ENCODE data around the gene TNNC1. TPM values are rescaled to one million over a fixed set of nuclear protein-coding genes. Genes with fewer than 3 reads are reported as not detected.

Gene TNNC1
- total RNA-seq, 2 donors from 2014 or later: 2.0 to 6.5 TPM

DNA sequence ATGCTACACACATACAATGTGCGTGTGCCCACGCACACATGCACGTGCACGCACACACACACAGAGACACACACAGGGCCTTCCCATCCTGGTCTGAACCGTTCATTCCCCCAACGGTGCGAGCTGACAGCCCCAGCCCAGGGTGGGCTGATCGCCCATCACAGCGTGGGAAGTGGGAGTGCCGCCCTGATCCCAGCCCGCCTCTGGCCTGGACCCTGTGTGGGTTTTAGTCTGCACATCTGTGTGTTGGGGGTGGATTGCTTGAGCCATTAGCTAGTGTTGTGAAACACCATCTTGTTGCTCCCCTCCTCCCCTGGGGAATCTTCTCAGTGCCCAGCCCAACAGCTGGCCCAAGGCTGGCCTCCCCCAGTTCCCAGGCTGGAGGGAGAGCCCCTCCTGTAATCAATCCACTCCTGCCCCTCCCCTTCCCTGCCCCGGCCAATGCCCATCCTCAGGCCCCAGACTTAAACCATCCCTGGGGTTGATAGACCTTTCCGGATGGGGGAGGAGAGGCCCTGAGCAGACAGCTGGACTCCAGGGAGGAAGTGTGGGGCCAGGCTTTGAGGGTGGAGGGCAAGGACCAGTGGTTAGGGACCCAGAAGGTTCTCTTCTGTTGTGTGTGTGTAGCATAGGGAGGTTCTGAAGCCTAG, 17.2 kb downstream of the TNNC1 start:
- H3K27me3 Mint-ChIP-seq: no peaks in the 10 kb centered on the region
- no peaks in the 10 kb centered on the region for H3K9me3 Mint-ChIP-seq
- no peak for ATAC-seq (replicated peaks)
- no peak overlapping the region for H3K27ac Mint-ChIP-seq
- no peaks in the 10 kb centered on the region for H3K36me3 Mint-ChIP-seq (ENCODE audit: low read depth)
- H3K4me1 Mint-ChIP-seq: peaks cover 8% of the 10 kb centered on the region
- no peak overlapping the region for H3K4me3 Mint-ChIP-seq

DNA sequence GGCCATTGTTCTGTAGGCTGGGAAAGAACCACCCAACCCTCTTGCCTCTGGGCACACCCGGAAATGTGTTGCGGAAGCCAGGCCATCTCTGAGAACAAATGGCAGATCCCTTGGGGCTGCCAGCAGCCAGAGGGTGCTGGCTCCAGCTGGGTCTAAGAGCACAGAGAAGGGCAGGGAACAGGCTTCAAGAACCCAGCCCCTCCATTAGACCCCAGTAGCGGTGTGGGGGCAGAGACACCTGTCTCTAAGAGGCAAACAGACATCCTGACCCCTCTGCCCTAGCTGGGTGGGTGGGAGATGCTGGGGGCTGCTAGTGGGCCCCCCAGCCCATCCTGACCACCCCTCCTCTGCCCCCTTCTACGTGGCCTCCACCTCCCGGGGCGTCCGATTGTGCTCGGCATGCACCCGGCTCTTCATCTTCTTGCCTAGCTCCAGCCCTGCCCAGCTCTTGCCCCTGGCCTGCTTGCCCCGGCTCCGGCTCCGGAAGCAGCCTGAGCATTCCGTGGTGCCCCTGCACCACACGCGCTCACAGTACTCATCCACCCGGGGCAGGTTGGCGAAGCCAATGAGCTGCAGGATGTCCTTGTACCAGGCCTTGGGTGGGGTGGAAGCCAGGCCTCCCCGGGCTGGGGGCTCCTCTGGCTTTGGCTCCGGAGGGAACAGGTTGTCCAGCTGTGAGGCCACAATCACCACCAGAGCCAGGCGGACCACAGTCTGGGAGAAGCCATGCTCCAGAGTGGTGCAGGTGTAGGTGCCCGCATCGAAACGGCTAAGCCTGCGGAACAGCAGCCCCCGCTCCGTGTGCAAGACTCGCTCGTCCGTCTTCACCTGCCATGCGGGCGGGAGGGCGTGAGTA, 18.4 kb downstream of the TNNC1 start:
- Mint-ChIP-seq H3K4me1 (peaks cover 8% of the 10 kb centered on the region), H3K9me3 (no peaks in the 10 kb centered on the region), H3K4me3 (no peak overlapping the region), H3K36me3 (ENCODE audit: low read depth) (no peaks in the 10 kb centered on the region), H3K27ac (no peak overlapping the region), H3K27me3 (no peaks in the 10 kb centered on the region)
- ATAC-seq (replicated peaks): no peak

DNA sequence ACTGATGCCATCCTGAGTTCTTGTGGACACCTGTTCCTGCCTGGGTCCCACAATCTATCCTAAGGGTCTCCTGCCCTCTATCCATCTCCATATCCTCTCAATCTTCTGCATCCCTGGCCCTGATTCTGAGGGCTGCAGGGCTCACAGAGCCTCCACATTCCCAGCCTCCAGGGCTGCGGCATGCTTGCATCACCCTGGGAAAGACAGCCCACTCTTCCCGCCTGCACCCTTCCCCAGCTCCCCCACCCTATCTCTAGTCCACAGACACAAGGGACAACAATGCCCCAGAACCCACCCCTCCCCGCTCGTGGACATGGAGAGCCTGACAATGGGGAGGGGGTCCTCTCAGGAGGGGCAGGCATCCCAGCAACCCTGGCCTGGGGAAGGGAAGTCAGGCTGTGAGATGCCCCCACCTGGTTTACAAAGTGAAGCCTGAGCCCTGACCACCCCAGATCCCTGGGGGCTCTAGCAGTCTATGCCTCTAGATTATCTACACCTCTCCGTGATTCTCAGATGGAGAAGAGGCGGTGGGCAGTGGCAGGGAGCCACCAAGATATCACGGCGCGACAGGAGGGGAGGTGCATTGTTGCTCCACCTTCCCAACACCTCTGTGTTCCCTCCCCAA, 19.2 kb downstream of the TNNC1 start:
- Mint-ChIP-seq H3K27ac (no peak overlapping the region), H3K36me3 (ENCODE audit: low read depth) (no peaks in the 10 kb centered on the region), H3K9me3 (no peaks in the 10 kb centered on the region), H3K4me1 (peaks cover 8% of the 10 kb centered on the region), H3K27me3 (no peaks in the 10 kb centered on the region), H3K4me3 (no peak overlapping the region)
- ATAC-seq (replicated peaks): no peak

DNA sequence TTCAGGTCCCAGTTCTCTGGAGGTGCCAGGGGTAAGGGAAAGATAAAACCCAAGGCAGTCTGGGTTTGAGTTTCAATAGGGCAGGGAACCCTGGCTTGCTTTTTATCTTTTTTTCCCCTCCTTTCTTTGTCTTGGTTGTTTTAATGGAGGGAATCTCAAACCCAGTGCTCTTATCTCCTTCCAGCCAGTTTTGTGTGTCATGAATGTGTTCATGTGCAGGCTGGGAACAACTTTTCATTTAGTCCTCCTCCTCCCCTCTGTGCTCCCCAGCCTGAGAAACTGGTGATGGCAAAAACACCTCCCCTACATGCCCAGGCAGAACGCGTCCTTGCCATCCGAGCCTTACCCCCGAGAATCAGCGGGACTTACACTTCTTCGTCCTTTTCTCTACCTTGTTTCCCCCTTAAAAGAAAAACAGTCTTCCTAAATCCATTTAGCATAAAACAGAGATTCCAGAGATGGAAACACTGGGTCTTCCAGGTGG, 19.8 kb downstream of the TNNC1 start:
- peak overlapping the region; percentile 27 for H3K27ac Mint-ChIP-seq
- H3K36me3 Mint-ChIP-seq (ENCODE audit: low read depth): no peaks in the 10 kb centered on the region
- H3K9me3 Mint-ChIP-seq: no peaks in the 10 kb centered on the region
- ATAC-seq (replicated peaks): no peak
- no peak overlapping the region for H3K4me3 Mint-ChIP-seq
- H3K27me3 Mint-ChIP-seq: no peaks in the 10 kb centered on the region
- H3K4me1 Mint-ChIP-seq: peaks cover 8% of the 10 kb centered on the region

DNA sequence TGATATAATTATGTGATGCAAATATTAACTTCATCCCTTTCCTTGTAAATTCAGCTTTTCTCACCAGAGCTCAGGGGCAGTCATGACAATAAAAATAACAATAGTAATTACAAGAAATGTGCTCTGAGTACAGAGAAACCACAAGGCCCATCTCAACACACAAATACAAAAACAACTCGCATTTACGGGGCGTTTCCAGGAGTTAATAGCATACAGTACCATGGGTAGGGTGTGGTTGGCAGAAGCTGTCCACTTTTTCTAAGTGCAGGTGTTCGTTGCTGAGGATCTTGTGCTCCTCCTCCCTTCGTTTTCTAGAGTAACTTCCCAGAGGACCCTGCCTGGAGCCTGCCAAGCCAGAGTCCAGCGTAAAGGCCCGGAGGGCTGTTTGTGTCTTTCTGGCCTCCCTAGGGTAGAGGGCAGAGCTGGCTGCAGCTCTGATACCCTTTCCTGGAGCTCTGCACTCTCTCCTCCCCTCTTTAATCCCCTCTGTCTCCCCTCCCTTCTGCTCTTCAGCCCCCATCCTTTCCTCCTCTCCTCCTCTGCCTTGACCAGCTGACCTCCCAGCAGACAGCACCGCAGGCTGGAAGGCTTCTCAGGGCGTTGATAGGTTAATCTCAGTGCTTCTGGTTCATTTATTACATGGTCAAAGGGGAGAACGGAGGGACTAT, 20.4 kb downstream of the TNNC1 start:
- Mint-ChIP-seq H3K9me3 (no peaks in the 10 kb centered on the region), H3K36me3 (ENCODE audit: low read depth) (no peaks in the 10 kb centered on the region), H3K4me3 (no peak overlapping the region), H3K27me3 (no peaks in the 10 kb centered on the region), H3K27ac (peak overlapping the region; percentile 27), H3K4me1 (peaks cover 8% of the 10 kb centered on the region)
- ATAC-seq (replicated peaks): peak; percentile 59

DNA sequence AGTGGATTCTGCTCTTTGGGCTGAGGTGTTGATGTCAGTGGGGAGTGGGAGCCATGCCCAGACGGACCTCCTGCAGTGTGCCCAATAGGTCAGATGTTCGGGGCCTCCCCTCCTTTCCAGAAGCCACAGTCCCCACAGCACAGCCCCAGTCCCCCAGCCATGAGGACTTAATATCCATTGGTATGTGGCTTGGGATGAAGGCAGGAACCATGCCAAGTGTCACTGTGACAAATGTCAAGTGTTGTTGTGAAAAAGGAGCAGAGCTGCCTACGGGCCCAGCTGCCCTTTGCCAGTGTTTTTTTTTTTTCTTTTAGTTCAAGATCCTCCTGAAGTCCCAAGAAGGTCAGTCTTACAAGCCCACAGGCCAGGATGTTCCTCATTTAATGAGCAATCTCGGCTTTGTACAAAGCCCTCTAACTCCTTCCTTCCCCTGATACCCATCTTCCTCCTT, 21.1 kb downstream of the TNNC1 start:
- Mint-ChIP-seq H3K27ac (peak overlapping the region; percentile 69), H3K9me3 (no peaks in the 10 kb centered on the region), H3K36me3 (ENCODE audit: low read depth) (no peaks in the 10 kb centered on the region), H3K4me3 (no peak overlapping the region), H3K4me1 (peaks cover 8% of the 10 kb centered on the region), H3K27me3 (no peaks in the 10 kb centered on the region)
- no peak for ATAC-seq (replicated peaks)

DNA sequence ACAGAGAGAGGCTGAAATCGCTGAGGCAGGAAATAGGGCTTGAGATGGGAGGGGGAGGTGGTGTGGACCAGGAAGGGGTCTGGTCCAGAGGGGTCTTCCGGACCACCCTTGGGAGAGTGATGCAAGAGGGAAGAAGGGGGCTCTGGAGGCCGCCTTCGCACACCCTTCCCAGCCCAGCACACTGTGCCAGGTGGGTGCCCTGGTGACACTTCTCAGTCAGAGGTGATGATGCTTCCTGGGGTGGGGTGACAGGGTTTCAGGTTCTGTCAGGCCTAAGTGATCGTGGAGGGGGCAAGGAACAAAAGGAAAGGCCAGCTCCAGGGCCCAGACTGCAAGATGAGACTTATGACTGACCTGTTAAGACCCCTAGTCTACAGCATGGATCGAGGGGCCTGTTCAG, 21.6 kb downstream of the TNNC1 start:
- peaks cover 8% of the 10 kb centered on the region for H3K4me1 Mint-ChIP-seq
- peak; percentile 37 for ATAC-seq (replicated peaks)
- peak overlapping the region; percentile 69 for H3K27ac Mint-ChIP-seq
- H3K4me3 Mint-ChIP-seq: no peak overlapping the region
- no peaks in the 10 kb centered on the region for H3K27me3 Mint-ChIP-seq
- no peaks in the 10 kb centered on the region for H3K36me3 Mint-ChIP-seq (ENCODE audit: low read depth)
- no peaks in the 10 kb centered on the region for H3K9me3 Mint-ChIP-seq

DNA sequence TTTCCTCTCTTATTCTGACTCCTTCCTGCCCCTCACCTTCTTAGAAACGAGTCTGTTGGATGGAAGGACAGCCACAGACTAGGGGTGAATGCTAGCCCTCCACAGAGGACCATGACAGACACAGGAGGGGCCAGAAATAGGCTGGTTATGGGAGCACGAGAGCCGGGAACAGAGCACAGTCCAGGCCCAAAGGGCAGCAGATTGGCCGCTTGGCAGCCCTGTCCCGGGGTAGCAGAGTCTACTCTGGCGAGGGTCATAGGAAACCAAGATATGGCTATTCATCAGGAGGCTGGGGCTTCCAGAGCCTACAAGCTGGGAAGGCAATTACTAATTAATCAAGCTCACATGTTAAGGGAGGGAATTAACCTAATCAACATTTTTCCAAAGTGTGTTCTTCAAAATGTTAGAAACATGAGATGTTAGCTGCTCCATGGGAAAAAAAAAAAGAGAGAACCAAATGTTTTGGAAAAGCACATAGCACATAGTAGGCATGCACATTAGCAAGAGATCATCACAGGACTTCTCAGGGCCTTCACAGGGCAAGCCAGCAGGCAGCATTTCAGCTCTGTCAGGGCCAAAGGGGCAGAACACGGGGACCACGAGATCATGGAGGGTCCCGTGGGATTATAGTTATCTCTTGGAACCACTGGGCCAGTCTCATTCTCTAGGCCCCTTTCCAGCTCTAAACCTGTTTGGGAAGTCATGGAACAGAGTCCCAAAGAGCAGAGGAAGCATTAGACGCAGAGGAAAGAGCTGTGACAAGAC, 22.2 kb downstream of the TNNC1 start:
- Mint-ChIP-seq H3K27ac (peak overlapping the region; percentile 69), H3K9me3 (no peaks in the 10 kb centered on the region), H3K36me3 (ENCODE audit: low read depth) (no peaks in the 10 kb centered on the region), H3K4me1 (peaks cover 8% of the 10 kb centered on the region), H3K27me3 (no peaks in the 10 kb centered on the region), H3K4me3 (no peak overlapping the region)
- no peak for ATAC-seq (replicated peaks)

DNA sequence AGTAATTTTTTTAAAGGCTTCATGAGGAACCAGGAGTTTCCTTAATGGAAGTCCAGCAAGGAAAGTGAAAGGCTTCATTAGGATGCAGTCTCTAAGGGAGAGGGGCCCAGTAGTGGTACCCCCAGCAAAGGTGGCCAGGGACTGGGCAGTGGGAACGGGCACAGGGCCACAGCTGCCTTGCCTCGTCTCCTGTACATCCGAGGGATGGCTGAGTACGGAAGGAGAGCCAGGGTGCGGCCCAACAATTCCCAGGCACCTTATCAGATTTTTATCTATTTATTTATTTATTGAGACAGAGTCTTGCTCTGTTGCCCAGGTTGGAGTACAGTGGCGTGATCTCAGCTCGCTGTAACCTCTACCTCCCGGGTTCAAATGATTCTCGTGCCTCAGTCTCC, 23.4 kb downstream of the TNNC1 start:
- H3K27me3 Mint-ChIP-seq: no peaks in the 10 kb centered on the region
- no peak for ATAC-seq (replicated peaks)

DNA sequence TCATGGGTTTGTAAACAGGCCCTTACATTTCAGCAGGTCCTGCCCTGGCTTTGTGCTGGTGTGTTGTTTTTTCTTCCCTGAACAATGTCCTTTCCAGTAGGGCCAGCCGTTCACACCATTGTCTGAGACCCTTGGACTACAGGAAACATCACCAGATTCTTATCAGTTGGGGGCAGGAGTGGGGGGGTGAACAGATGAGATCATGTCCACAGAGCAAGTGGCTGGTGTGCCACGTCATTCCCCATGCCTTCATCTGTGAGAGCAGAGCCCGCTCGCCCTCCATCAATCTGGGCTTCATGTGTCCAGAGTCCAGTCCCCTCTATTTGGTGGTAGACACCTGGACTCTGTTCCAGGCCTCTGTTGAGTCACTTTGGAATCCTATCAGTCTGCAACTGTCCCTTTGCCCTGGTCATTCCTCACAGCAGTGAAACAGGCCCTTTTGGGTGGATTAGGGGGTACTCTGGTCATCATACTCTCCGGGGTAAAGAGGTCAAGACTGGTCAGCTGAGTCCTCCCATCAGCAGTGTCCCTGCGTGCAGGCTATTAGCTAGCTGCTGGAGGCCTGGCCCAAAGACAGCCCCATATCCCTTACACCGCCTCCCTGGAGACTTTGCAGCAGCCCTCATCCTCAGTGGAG, 23.9 kb downstream of the TNNC1 start:
- no peaks in the 10 kb centered on the region for H3K36me3 Mint-ChIP-seq (ENCODE audit: low read depth)
- no peaks in the 10 kb centered on the region for H3K27me3 Mint-ChIP-seq
- no peak overlapping the region for H3K4me3 Mint-ChIP-seq
- H3K27ac Mint-ChIP-seq: no peak overlapping the region
- H3K4me1 Mint-ChIP-seq: peaks cover 8% of the 10 kb centered on the region
- H3K9me3 Mint-ChIP-seq: no peaks in the 10 kb centered on the region
- no peak for ATAC-seq (replicated peaks)

More for the DNA sequence above, 23.4 kb downstream of the TNNC1 start:
- Mint-ChIP-seq H3K4me3 (no peak overlapping the region), H3K36me3 (ENCODE audit: low read depth) (no peaks in the 10 kb centered on the region), H3K4me1 (peaks cover 8% of the 10 kb centered on the region), H3K27ac (no peak overlapping the region), H3K9me3 (no peaks in the 10 kb centered on the region)

DNA sequence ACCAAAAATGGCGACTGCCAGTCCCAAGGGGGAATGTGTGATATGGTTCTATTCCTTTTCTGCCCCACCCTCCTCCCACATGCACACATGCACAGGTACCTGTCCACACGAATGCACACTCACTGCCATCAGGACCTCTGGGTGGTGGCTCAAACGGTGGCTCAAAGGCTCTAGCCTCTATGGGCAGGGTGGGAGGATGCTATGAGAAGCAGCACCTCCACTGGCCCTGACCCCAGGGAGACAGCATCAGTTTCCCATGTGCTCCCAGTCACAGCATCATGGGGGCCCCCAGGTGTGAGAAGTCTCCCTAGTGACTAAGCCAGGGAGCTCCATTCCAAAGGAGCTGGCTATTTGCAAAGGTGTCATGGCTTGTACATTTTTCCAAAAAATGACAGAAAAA, 24.8 kb downstream of the TNNC1 start:
- no peak overlapping the region for H3K4me3 Mint-ChIP-seq
- no peaks in the 10 kb centered on the region for H3K27me3 Mint-ChIP-seq
- H3K36me3 Mint-ChIP-seq (ENCODE audit: low read depth): no peaks in the 10 kb centered on the region
- peaks cover 8% of the 10 kb centered on the region for H3K4me1 Mint-ChIP-seq
- H3K9me3 Mint-ChIP-seq: no peaks in the 10 kb centered on the region
- ATAC-seq (replicated peaks): no peak
- no peak overlapping the region for H3K27ac Mint-ChIP-seq

DNA sequence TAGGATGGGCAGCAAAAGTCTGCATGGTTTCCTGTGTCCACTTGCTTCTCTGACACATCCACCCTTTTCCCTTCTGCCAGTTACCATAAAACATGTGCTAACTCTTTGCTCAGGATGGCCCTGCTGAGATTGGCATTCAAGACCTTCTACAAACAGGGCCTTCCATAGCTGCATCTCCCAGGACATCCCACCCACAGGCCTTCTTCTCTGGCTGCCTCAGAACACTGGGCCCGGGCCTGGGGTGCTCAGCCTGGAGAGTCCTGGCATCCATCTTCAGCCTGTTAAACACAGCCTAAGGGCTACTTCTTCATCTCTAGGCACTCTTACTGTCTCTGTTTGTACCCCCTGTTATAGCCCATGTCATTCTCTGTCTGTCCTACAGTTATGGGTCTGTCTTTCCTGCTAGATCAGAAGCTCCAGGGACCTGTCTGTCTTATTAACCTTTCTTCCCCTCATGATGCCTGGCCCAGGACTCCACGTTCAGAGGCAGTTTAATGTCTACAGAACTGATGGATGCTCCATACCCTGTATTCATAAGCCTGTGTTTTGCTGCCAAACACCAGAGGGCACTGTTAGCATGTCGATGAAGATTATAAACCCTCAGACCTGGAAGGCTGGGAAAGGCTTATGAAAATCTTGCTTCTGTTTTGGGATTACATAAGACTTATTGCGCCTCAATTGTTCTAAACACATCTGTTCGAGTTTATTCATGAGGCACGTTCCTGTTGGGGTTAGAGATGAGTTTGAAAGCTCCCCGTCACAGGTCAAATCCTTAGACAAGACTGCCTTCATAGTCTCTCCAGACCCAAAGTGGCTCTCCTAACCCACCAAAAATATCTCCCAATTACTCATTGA, 25.5 kb downstream of the TNNC1 start:
- no peaks in the 10 kb centered on the region for H3K27me3 Mint-ChIP-seq
- no peak overlapping the region for H3K4me3 Mint-ChIP-seq
- peaks cover 8% of the 10 kb centered on the region for H3K4me1 Mint-ChIP-seq
- no peaks in the 10 kb centered on the region for H3K9me3 Mint-ChIP-seq
- peak; percentile 75 for ATAC-seq (replicated peaks)
- no peaks in the 10 kb centered on the region for H3K36me3 Mint-ChIP-seq (ENCODE audit: low read depth)
- H3K27ac Mint-ChIP-seq: no peak overlapping the region

DNA sequence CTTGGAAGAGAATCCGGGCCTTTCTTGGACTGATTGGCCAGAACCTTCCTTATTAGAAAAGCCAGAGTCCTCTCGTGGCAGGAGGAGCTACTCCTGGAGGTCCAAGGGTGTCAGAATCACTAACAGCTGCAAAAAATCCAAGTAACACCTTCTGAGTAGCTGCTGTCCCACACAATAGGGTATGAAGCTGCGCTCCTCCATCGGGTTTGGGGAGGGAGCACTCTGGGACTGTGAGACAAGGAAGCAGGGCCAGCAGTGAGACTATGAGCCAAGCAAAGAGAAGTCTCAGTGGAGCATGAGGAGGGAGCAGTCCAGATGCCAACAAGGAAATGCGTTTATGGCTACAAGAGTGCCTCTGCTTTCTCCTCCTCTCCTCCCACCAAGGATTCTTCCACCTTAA, 30.7 kb downstream of the TNNC1 start:
- no peak overlapping the region for H3K27ac Mint-ChIP-seq
- H3K27me3 Mint-ChIP-seq: no peaks in the 10 kb centered on the region
- ATAC-seq (replicated peaks): no peak
- H3K36me3 Mint-ChIP-seq (ENCODE audit: low read depth): no peaks in the 10 kb centered on the region
- H3K4me3 Mint-ChIP-seq: no peak overlapping the region
- H3K9me3 Mint-ChIP-seq: no peaks in the 10 kb centered on the region
- H3K4me1 Mint-ChIP-seq: no peaks in the 10 kb centered on the region
